OCI-LY3 (cell line): Measurements from ENCODE around the gene ATP13A2.

ENCODE experiments used
- EZH2phosphoT487 ChIP-seq: fragments of 200-600 bp; shearing (Covaris generic); IDR thresholded peaks from 2 replicates; pipeline ENCODE4 v1.6.1; 2018; ENCODE audit warnings: antibody characterized with exemption, mixed run types, low read depth
- TF ChIP-seq, protein P1 (sequence below): fragments of 200-600, 300-600 bp; sonication (generic); IDR thresholded peaks from 2 replicates; pipeline ENCODE4 v1.5.1; 2014; ENCODE audit warnings: antibody characterized with exemption, low read length, low read depth

DNA sequence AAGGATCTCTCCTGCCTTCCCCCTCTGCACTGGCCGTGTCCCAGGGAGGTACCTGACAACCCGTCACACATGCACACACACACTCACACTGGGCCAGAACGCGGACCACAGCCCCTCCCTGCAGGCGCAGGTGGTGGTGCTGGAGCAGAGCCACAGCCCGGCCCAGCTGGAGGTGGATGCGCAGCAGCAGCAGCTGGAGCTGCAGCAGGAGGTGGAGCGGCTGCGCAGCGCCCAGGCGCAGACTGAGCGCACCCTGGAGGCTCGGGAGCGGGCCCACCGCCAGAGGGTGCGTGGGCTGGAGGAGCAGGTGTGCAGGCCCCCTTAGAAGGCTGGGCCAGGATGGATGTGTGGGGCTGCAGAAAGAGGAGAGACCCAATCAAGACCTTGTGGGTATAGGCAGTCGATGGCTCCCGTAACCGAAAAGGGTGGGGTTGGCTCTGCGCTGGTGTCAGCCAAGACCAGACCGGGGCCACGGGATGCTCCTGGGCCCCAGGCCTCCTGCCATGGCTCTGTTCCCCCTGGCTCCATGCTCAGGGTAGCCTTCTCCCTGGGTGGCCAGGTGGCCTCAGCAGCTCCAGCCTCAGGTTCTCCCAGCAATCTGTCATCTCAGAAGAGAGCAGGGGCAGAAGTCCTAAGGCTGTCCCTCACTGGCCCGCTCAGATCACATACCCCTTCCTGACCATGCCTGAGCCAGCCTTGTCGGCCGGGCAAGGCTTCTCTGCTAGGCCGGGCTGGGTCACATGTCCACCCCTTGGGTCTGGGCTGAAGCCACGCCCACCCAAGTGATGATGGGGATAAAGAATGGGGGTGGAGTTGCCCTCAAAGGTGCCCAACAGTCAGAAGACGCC lies 40.2 kb downstream of the ATP13A2 start:
- TF ChIP-seq, protein P1, sequence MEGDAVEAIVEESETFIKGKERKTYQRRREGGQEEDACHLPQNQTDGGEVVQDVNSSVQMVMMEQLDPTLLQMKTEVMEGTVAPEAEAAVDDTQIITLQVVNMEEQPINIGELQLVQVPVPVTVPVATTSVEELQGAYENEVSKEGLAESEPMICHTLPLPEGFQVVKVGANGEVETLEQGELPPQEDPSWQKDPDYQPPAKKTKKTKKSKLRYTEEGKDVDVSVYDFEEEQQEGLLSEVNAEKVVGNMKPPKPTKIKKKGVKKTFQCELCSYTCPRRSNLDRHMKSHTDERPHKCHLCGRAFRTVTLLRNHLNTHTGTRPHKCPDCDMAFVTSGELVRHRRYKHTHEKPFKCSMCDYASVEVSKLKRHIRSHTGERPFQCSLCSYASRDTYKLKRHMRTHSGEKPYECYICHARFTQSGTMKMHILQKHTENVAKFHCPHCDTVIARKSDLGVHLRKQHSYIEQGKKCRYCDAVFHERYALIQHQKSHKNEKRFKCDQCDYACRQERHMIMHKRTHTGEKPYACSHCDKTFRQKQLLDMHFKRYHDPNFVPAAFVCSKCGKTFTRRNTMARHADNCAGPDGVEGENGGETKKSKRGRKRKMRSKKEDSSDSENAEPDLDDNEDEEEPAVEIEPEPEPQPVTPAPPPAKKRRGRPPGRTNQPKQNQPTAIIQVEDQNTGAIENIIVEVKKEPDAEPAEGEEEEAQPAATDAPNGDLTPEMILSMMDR = no peak
- TF ChIP-seq EZH2phosphoT487 = no peak
